B cell (primary cell): ENCODE data around the gene FUCA1. TPM values are rescaled to one million over a fixed set of nuclear protein-coding genes. Genes with fewer than 3 reads are reported as not detected.
A peak's percentile ranks its signal among the peaks of the same experiment; 100 is the strongest.

Source experiments
- ATAC-seq: fragments of 200-7000 bp; cut with Tn5 transposase; one replicate; pipeline ENCODE4 v1.10.0; 2021; ENCODE audit warnings: low read depth, mild to moderate bottlenecking, moderate number of reproducible peaks, moderate library complexity
- CTCF ChIA-PET: fragments of 350-600 bp; sonication (Branson Sonifier 250); formaldehyde crosslinking; loops from one replicate; lab custom pipeline; 2021; ENCODE audit warnings: antibody characterized with exemption, inconsistent platforms; lab: Charles Lee
- POLR2A ChIA-PET: fragments of 350-600 bp; sonication (Branson Sonifier 250); formaldehyde crosslinking; loops from one replicate; lab custom pipeline; 2021; ENCODE audit warnings: antibody characterized with exemption; lab: Charles Lee
- DNase-seq: peaks from one replicate; pipeline ENCODE4 v3.0.0; 2013
- H2AFZ ChIP-seq: 2 replicates; pipeline ENCODE4 v1.6.1; 2012; ENCODE audit warnings: mild to moderate bottlenecking, low read depth, low read length; ENCODE audit not compliant: insufficient read depth, poor library complexity, severe bottlenecking
- H3K27ac ChIP-seq, 2 donors: 1 replicate in 1 of 2; 2 replicates in 1 of 2; pipeline ENCODE4 v1.5.1; 2012 to 2013; ENCODE audit warnings: low read length in 2 of 2, mild to moderate bottlenecking in 2 of 2, moderate library complexity in 1 of 2
- H3K27me3 ChIP-seq, 4 experiments: fragments of 200-600 bp in 1 of 4; sonication (generic) in 1 of 4; replicated peaks in 1 of 4; 1 replicate in 2 of 4; 2 replicates in 2 of 4; pipeline versions ENCODE4 v1.6.1 to v1.7.0; 2013 to 2016; ENCODE audit warnings: low read length in 3 of 4, mild to moderate bottlenecking in 2 of 4, mixed read lengths in 1 of 4, moderate library complexity in 1 of 4; ENCODE audit not compliant: insufficient read depth in 4 of 4, control insufficient read depth in 3 of 4; ENCODE audit errors: control extremely low read depth in 1 of 4
- H3K36me3 ChIP-seq, 2 experiments: replicated peaks in 1 of 2; 1 replicate in 1 of 2; 2 replicates in 1 of 2; pipeline versions ENCODE4 v1.6.1 to v1.7.1; 2013; ENCODE audit warnings: low read length in 1 of 2; ENCODE audit not compliant: insufficient read depth in 2 of 2, control insufficient read depth in 1 of 2; ENCODE audit errors: control extremely low read depth in 1 of 2, extremely low read depth in 1 of 2
- H3K4me1 ChIP-seq, 2 donors: fragments of 200-600 bp in 1 of 2; sonication (generic) in 1 of 2; 1 replicate in 1 of 2; 2 replicates in 1 of 2; pipeline versions ENCODE4 v1.5.1 to v1.6.1; 2013 to 2017; ENCODE audit warnings: low read length in 2 of 2; ENCODE audit not compliant: control insufficient read depth in 2 of 2, insufficient read depth in 2 of 2
- H3K4me2 ChIP-seq: replicated peaks from 2 replicates; pipeline ENCODE3; 2012; ENCODE audit warnings: mild to moderate bottlenecking, low read depth, low read length; ENCODE audit not compliant: poor library complexity, severe bottlenecking
- H3K4me3 ChIP-seq, 5 experiments: fragments of 200-600 bp in 1 of 5; sonication (generic) in 1 of 5; 1 replicate in 3 of 5; 2 replicates in 2 of 5; pipeline versions ENCODE4 v1.5.1 to v1.7.0; 2011 to 2016; ENCODE audit warnings: low read length in 4 of 5, mild to moderate bottlenecking in 4 of 5, low read depth in 2 of 5, control low read depth in 1 of 5, moderate library complexity in 1 of 5; ENCODE audit not compliant: insufficient read depth in 1 of 5; ENCODE audit errors: control extremely low read depth in 1 of 5, extremely low read depth in 1 of 5
- H3K79me2 ChIP-seq: fragments of 200-600 bp; sonication (generic); one replicate; pipeline ENCODE4 v1.6.0; 2016; ENCODE audit warnings: low read length; ENCODE audit not compliant: control insufficient read depth, insufficient read depth
- H3K9ac ChIP-seq: fragments of 200-600 bp; sonication (generic); 2 replicates; pipeline ENCODE4 v1.6.1; 2017; ENCODE audit warnings: mild to moderate bottlenecking, low read length, moderate library complexity
- H3K9me3 ChIP-seq, 3 donors: one replicate each; pipeline versions ENCODE4 v1.6.1 to v1.7.1; 2013; ENCODE audit warnings: low read length in 2 of 3; ENCODE audit not compliant: control insufficient read depth in 2 of 3, insufficient read depth in 1 of 3; ENCODE audit errors: control extremely low read depth in 1 of 3
- H4K20me1 ChIP-seq: 2 replicates; pipeline ENCODE4 v1.6.0; 2012; ENCODE audit warnings: mild to moderate bottlenecking, low read length; ENCODE audit not compliant: insufficient read depth, control insufficient read depth, poor library complexity, severe bottlenecking
- H3K27ac Mint-ChIP-seq: one replicate; pipeline ENCODE4 v1.8.0; 2021; ENCODE audit warnings: mixed read lengths
- H3K27me3 Mint-ChIP-seq: one replicate; pipeline ENCODE4 v1.8.0; 2021; ENCODE audit warnings: mixed read lengths
- H3K4me1 Mint-ChIP-seq: one replicate; pipeline ENCODE4 v1.8.0; 2021; ENCODE audit warnings: mixed read lengths
- H3K4me3 Mint-ChIP-seq: one replicate; pipeline ENCODE4 v1.8.0; 2021; ENCODE audit warnings: mixed read lengths
- H3K9me3 Mint-ChIP-seq: one replicate; pipeline ENCODE4 v1.8.0; 2022; ENCODE audit warnings: mixed read lengths; ENCODE audit not compliant: insufficient read depth
- CTCF ChIP-seq: fragments of 200-600 bp; IDR thresholded peaks from one replicate; pipeline ENCODE4 v1.8.0; 2022; ENCODE audit warnings: antibody characterized with exemption, mild to moderate bottlenecking
- EZH2 ChIP-seq: IDR thresholded peaks from 2 replicates; pipeline ENCODE4 v1.6.1; 2012; ENCODE audit warnings: borderline replicate concordance, low read depth, mild to moderate bottlenecking, moderate library complexity, low read length; ENCODE audit not compliant: insufficient read depth, poor library complexity, severe bottlenecking
- WGBS: methylation state at CpG from one replicate; pipeline ENCODE4 v1.1.5; 2013; ENCODE audit warnings: missing lambda C conversion rate; ENCODE audit not compliant: insufficient coverage; 5-methylcytosine and 5-hydroxymethylcytosine counted together
- intact Hi-C: fragments of 100-400 bp; cut with micrococcal nuclease; formaldehyde crosslinking; loops from one replicate; pipeline ENCODE4 v1.10.0; 2022
- polyA plus RNA-seq: library from polyadenylated mRNA; depleted of rRNA; stranded (reverse); fragments of >200 nt; gene quantifications from 2 replicates; pipeline ENCODE4 v1.2.3, GENCODE V29; 2012
- total RNA-seq, 2 donors: library from RNA; stranded (reverse); fragments of 120-200 nt in 1 of 2; gene quantifications; 1 replicate in 1 of 2; 2 replicates in 1 of 2; pipeline versions ENCODE4 v1.2.3 to v1.2.4, GENCODE V29; 2013 to 2022

Gene FUCA1
- total and polyA plus RNA-seq, 2 donors (not counting 1 experiment from before 2014, with no cell fraction given): 8.0 to 19.3 TPM

- no peaks in the 10 kb centered on the region for H3K79me2 ChIP-seq
- ATAC-seq: peak; percentile 100
- WGBS: 2% methylated on average over 4 of the region's 21 CpGs
- H3K4me3 ChIP-seq: peak overlapping the region in 4 of 5 experiments; percentile 19 to 60 (median 40)
- H3K36me3 ChIP-seq: no peaks in the 10 kb centered on the region
- CTCF ChIA-PET: interaction anchor here (0.7 to 2.1 kb wide), 6 partner anchors 13 to 553 kb away, joined by 3 to 5 read pairs (median 4); partner anchors contain the start of gene HMGCL
- no peaks in the 10 kb centered on the region for H3K27me3 ChIP-seq
- H3K4me1 ChIP-seq: peaks cover 6 to 7% of the 10 kb centered on the region in 2 donors
- no peaks in the 10 kb centered on the region for H3K9me3 Mint-ChIP-seq
- peak overlapping the region; percentile 88 for H3K4me3 Mint-ChIP-seq
- no peak overlapping the region for H3K27ac ChIP-seq
- POLR2A ChIA-PET: interaction anchor here (0.7 to 1.7 kb wide), 3 partner anchors 13 to 123 kb away, joined by 3 to 13 read pairs (median 7); partner anchors contain the start of gene HMGCL
- peak; percentile 3 for TF ChIP-seq CTCF
- TF ChIP-seq EZH2: no peak
- peak; percentile 89 for DNase-seq
- H3K9me3 ChIP-seq: no peaks in the 10 kb centered on the region
- no peaks in the 10 kb centered on the region for H3K27me3 Mint-ChIP-seq
- intact Hi-C loops: loop anchor here (1.0 to 2.0 kb wide), 4 partner anchors 13 to 38 kb away; partner anchors contain the start of genes FUCA1, GALE and HMGCL
- H3K4me1 Mint-ChIP-seq: peaks cover 11% of the 10 kb centered on the region
- peak overlapping the region; percentile 83 for H3K27ac Mint-ChIP-seq
- H2AFZ ChIP-seq: peak overlapping the region; percentile 75
- H4K20me1 ChIP-seq: no peaks in the 10 kb centered on the region
- peak overlapping the region; percentile 57 for H3K9ac ChIP-seq
- peak overlapping the region; percentile 86 for H3K4me2 ChIP-seq
Observed at GRCh38 chr1:23838401-23838866, 29.7 kb downstream of the FUCA1 start.

DNA sequence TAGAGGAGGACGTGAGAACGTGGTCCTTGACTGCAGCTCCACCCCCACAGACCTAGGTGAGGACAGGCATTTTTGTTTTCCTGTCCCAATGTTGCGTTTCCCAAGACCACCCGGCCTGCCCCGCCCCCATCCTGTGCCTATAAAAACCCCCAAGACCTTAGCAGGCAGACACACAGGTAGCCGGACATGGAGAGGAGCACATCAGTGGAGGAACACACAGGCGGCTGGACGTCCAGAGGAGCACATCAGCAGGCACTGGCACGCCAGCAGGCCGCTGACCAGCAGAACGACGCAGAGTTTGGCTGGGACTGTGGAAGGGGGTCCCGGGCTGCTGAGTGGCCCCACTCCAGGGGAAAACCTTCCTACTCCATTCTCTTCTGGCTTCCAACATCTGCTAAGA, 30.2 kb downstream of the FUCA1 start:
- peak overlapping the region in 4 of 5 experiments; percentile 19 to 60 (median 40) for H3K4me3 ChIP-seq
- H3K4me3 Mint-ChIP-seq: peak overlapping the region; percentile 88
- peak overlapping the region; percentile 86 for H3K4me2 ChIP-seq
- H3K9me3 Mint-ChIP-seq: no peaks in the 10 kb centered on the region
- intact Hi-C loops: loop anchor here (1.0 to 2.0 kb wide), 4 partner anchors 13 to 38 kb away; partner anchors contain the start of genes FUCA1, GALE and HMGCL
- H3K4me1 ChIP-seq: peaks cover 6 to 7% of the 10 kb centered on the region in 2 donors
- H3K9me3 ChIP-seq: no peaks in the 10 kb centered on the region
- no peaks in the 10 kb centered on the region for H3K27me3 Mint-ChIP-seq
- peak overlapping the region; percentile 75 for H2AFZ ChIP-seq
- WGBS: 59% methylated on average over 8 of the region's 13 CpGs
- no peak for DNase-seq
- ATAC-seq: no peak
- no peaks in the 10 kb centered on the region for H3K27me3 ChIP-seq
- H3K79me2 ChIP-seq: no peaks in the 10 kb centered on the region
- H3K27ac Mint-ChIP-seq: peak overlapping the region; percentile 83
- H3K9ac ChIP-seq: peak overlapping the region; percentile 57
- H3K36me3 ChIP-seq: no peaks in the 10 kb centered on the region
- no peak for TF ChIP-seq CTCF
- no peak for TF ChIP-seq EZH2
- ChIA-PET CTCF (interaction anchor here (1.6 to 2.1 kb wide), 2 partner anchors 66 to 78 kb away, joined by 3 to 5 read pairs; no protein-coding TSS in a partner anchor), POLR2A (interaction anchor here (0.7 to 1.7 kb wide), 2 partner anchors 12 to 78 kb away, joined by 3 to 13 read pairs; partner anchors contain the start of gene HMGCL)
- H3K4me1 Mint-ChIP-seq: peaks cover 11% of the 10 kb centered on the region
- H3K27ac ChIP-seq: no peak overlapping the region
- H4K20me1 ChIP-seq: no peaks in the 10 kb centered on the region
